LNCAP (cell line): ENCODE measurements around the gene DMD.

Source experiments
- CTCF ChIP-seq: fragments of 450-650 bp; IDR thresholded peaks from 2 replicates; pipeline ENCODE4 v1.5.1; 2017; ENCODE audit warnings: mild to moderate bottlenecking

The DMD gene

GRCh38 chrX:32598707-32599106, 612.6 kb downstream of the DMD start:
- TF ChIP-seq CTCF = no peak

- TF ChIP-seq CTCF = no peak
These were observed 613.6 kb downstream of the DMD start for GRCh38 chrX:32597777-32598176.

GRCh38 chrX:32592786-32593185, 618.6 kb downstream of the DMD start:
- no peak for TF ChIP-seq CTCF

GRCh38 chrX:32591589-32591988, 619.8 kb downstream of the DMD start:
- no peak for TF ChIP-seq CTCF

GRCh38 chrX:32582729-32583128, 628.6 kb downstream of the DMD start:
- TF ChIP-seq CTCF = no peak

GRCh38 chrX:32576885-32577284, 634.5 kb downstream of the DMD start:
- no peak for TF ChIP-seq CTCF

- no peak for TF ChIP-seq CTCF
These were observed 638.7 kb downstream of the DMD start for GRCh38 chrX:32572644-32573043.

- no peak for TF ChIP-seq CTCF
These were observed 639.8 kb downstream of the DMD start for GRCh38 chrX:32571579-32571978.
